ENCODE measurements around the gene FBXO9.

FBXO9 gene

DNA sequence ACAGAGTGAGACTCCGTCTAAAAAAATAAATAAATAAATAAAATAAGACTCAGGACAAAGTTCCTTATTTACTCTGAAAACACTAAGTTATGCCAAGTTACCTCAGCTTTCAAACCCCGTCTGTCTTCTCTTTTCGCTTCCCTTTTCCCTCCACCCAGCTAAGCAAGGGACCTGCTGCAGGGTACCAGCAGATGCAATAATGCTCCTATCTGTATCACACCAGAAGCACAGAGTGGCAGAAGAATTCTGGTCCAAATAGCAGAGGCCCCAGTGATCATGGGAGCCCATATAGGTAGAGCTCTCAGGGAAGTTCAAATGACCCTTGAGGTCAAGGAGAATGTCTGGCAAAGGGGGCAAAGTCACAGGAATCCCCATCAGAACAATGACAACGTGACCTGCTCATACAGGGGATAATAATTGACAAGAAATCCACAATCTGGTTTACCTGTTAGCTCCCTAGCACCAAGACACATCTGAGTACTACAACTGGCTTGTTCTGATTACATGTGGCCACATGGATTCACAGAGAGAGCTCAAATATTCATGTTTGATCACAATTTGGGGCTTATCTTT lies 74.7 kb downstream of the FBXO9 start:
- no peak for DNase-seq

GRCh38 chr6:53142810-53143209 lies 77.6 kb downstream of the FBXO9 start:
- DNase-seq = no peak

- DNase-seq = no peak
Measured at GRCh38 chr6:53143710-53144109, 78.5 kb downstream of the FBXO9 start.

- DNase-seq = no peak
Measured at GRCh38 chr6:53144802-53145201, 79.6 kb downstream of the FBXO9 start.

- no peak for DNase-seq
Measured at GRCh38 chr6:53148684-53149083, 83.5 kb downstream of the FBXO9 start, which contains the start of gene GCM1. Gene GCM1 (minus strand): TSS chr6:53148841. CDS start chr6:53145632, 3,209 bp downstream.

Measured in fibroblast of skin of right quadriceps (primary cell).